Stimulated activated CD8-positive, alpha-beta memory T cell treated with anti-CD3 and anti-CD28 coated beads, Interleukin-15, amount 100 ng/mL, for 24 hours (primary cell): ENCODE results near the gene ONECUT3.
"Not testable (repeated sequence)": the region's sequence is repeated elsewhere in the genome, so short reads cannot be mapped to it uniquely, and the experiment has no call there.

Source experiments
- DNase-seq: peaks from one replicate; pipeline ENCODE4 v3.0.0-alpha.2; 2020; ENCODE audit warnings: low read depth

ONECUT3 gene

DNA sequence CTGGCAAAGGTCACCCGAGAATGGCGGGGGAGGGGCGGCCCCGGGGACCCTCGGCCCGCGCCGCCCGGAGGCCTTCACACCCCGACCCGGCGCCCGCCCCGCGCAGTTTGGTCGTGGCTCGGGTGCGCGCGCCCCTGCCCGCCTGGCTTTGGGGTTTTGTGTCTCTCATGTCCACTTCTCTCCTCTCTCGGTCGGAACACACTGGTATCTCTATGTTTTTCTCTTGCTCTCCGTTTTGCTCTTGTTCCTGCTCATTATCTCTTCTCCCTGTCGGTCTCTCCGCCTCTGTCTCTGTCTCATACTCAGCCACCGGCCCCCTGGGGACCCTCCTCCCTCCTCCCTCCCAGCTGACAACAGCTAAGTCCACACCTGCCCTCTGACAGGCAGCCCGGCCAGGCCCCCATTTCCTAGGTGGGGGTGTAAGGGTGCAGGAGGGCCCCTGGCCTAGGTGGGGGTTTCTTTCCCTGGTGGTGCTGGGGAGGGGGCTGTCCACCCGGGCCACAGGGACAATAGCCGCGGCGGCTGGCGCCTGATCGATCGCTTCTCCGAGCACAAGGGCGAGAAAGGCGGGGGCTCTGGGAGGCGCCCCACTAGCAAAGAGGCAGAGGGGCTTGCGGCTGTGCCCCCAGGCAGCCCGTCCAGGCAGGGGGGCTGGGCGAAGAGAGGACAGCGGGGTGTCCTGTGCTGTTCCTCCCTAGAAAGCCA lies 2.3 kb downstream of the ONECUT3 start:
- DNase-seq: no peak

DNA sequence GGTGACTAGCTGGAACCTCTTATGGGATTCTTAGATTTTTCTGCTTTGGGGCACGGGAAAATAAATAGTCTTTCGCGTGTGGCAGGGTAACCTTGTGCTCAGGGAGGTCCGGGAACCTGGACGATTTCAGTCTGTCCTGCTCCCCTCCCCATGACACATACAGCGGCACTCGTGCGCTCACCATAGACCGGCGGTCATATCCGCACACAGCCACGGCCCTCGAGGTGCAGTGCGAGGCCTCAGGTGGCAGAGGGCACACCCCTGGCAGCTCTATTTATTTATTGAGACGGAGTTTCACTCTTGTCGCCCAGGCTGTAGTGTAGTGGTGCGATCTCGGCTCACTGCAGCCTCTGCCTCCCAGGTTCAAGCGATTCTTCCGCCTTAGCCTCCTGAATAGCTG lies 3.0 kb downstream of the ONECUT3 start:
- no peak for DNase-seq

DNA sequence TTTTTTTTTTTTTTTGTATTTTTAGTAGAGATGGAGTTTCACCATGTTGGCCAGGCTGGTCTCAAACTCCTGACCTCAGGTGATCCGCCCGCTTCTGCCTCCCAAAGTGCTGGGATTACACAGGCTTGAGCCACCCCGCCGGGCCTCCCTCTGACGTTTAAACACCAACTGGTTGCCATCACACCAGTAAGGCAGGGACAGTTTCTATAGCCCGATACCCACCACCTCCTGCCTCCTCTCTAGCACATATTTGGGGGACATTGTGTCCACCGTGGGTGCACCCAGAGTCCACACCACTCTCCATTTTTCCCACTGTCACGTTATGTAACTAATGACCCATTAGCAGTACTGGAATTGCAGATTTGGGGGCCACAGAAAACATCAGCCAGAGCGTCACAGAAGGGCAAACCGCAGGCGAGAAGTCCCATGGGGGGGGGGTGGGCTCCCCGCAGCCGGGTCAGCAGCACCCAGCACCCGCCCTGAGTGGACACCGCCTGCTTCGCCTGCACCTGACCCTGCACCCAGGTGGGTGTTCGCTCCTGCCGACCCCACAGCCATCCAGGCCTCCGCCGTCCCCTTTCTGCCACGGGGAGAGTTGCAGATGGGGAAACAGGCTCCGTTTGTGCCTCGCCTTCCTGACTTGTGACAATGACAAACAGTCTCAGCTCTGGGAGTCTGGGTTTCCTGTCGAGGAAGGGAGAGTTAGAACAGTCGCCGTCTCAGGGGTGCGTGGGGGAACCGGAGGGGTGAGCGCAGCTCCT lies 3.6 kb downstream of the ONECUT3 start:
- DNase-seq: no peak

DNA sequence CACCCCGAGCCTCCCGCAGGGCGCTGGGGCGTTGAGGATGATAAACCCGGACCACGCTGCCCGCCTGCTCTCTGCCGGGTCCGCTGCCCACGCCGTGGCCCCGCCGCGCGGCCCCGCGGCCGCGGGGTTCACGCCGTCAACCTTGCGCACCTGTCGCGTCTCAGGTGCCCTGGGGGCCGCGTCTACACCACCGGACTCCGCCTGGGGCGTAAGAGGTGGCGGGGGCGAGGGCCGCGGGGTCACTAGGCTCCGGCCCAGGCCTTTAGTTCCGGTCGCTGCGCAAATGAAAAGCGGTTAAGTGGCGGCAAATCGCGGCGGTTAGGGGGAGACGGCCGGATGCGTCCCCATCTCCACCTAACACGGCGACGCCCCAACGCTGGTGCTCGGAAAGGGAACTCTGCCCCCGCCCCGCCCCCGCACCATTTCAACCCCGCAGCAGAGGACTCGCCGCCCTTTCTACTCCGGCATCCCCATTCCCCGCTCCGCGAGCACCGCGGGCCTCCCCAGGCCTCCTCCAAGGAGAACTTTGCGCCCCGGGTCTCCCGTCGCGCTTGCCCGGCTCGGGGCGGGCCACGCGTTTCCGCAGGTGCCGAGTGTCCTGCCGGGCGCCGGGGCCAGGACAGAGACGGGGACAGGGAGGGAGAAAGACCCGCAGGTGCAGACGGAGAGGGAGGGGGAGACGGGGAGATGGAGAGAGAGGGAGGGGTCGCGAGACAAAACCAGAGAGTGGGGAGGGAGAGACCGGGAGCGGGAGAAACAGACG lies 4.3 kb downstream of the ONECUT3 start:
- DNase-seq: no peak

DNA sequence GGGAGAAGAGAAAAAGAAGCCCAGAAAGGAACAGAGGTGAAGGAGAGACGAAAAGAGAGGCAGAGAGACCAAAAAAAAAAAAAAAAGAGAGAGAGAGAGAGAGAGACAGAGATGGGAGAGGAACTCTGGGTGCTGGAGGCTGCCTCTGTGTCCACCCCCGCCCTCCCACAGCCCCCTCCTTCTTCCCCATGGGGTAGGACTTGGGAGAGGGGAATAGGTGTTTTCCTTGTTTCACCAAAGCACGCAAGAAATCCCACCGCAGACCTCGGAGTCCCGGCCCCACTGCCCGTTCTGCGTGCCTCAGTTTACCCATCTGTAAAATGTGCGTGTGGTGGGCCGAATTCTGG lies 4.9 kb downstream of the ONECUT3 start:
- no peak for DNase-seq

DNA sequence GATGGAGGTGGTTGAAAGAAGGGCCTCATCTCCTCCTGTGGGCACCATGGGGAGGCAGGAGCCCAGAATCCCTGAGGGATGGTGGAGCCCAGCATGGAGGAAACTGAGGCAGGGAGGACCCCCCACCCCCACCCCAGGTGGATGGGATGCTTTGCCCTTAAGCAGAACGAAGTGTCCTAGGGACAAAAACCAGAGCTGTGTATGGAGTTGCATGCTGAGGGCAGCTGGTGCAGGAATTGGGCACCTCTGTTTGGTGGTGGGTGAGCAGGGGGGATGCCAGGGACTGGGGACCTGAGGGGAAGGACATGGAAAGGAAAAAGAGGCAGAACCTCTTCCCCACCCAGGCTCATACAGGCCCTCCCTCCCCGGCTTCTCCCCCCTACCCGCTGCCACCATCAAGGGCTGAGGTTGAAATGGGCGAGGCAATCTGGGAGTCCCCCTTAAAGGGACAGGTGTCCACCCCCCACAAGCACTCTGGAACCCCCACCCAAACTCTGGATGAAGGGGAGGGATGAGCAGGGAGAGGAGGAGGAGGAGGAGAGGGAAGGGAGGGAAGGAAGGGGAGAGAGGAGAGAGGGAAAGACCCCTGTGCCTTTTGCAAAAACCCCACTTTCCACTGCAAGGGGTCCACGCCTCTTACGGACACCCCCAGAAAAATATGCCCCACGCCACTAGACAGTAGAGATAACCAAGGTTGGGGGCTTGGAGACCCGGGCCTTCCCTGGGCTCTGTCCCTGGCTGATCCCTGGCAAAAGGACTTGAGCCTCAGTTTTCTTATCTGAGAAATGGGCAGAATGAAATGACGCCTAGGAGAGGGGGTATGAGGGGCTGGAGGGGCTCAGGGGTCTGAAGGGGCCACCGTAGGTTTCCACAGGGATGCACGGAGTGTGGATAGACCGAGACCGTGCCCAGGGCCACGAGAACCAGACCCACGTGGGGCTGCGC lies 5.9 kb downstream of the ONECUT3 start:
- no peak for DNase-seq

DNA sequence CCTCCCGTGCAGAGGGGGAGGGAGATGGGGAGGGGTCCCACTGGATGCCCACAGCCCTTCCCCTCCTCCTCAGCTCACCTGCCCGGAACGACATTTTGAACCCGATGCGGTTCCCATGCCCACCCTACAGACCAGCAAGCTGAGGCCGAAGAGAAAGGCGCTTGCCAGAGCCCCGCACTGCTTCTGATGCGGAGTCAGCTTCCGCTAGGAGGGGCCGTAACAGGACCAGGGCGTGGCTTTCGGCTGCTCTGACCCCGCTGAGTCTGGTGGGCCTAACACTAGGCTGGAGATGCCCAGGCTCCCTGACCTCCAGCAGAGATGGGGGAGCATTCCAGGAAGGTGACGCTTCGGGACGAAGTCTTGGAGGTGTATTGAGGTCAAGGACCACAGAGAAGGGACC lies 6.7 kb downstream of the ONECUT3 start:
- DNase-seq: no peak

DNA sequence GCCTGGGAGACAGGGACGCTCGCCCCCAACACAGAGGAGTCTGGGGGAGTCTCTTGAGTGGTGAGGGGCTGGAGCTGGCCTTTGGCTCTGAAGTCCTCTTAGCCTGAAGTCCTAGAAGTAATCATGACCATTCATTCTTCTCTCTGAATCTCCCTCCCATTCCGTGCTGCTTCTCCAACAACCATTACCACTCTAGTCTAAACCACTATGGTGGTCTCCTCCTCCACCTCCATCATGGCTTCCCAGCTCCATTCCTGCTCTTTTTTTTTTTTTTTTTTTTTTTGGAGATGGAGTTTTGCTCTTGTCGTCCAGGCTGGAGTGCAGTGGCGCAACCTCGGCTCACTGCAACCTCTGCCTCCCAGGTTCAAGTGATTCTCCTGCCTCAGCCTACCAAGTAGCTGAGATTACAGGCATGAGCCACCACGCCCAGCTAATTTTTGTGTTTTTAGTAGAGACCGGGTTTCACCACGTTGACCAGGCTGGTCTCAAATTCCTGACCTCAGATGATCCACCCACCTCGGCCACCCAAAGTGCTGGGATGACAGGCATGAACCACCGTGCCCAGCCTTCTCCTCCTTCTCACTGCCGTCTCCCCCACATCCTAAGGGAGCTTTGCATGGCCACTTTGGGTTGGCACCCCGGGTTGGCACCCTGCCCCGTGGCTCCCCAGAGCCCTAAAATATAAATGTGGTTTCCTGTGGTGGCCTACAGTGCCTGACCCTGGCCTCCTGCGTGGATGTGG lies 7.7 kb downstream of the ONECUT3 start:
- DNase-seq: not testable (repeated sequence)

DNA sequence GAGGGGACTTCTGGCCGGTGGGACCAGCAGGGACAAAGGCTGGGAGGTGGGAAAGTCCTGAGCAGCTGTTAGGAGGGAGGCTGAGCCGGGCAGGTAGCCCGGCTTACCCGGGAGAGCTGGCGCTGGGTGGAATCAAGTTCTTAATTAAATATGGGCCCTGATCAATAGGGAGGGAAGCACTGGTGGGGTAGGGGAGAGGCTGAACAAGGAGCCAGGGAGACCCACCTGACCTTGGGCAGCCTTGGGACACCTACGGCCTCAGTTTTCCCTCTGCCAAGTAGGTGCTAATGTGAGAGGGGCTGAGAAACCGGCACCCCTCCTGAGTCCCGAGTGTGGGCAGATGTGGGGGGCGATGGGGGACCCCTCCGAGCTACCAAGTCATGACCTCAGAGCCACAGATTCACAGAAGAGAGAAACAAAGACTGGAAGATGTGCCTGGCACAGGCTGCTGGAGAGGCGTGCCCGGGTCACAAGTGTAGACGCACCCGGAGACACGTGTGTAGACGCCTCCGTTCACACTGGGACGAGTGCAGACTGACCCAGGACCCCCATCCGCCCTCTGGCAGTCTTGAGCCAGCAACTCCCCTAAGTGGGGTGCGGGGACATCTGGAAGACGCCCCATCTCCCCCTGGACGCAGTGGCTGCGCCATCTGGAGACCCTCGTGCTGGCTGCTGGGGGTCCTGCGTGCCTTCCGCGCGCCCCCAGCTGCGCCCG lies 8.4 kb downstream of the ONECUT3 start:
- no peak for DNase-seq

DNA sequence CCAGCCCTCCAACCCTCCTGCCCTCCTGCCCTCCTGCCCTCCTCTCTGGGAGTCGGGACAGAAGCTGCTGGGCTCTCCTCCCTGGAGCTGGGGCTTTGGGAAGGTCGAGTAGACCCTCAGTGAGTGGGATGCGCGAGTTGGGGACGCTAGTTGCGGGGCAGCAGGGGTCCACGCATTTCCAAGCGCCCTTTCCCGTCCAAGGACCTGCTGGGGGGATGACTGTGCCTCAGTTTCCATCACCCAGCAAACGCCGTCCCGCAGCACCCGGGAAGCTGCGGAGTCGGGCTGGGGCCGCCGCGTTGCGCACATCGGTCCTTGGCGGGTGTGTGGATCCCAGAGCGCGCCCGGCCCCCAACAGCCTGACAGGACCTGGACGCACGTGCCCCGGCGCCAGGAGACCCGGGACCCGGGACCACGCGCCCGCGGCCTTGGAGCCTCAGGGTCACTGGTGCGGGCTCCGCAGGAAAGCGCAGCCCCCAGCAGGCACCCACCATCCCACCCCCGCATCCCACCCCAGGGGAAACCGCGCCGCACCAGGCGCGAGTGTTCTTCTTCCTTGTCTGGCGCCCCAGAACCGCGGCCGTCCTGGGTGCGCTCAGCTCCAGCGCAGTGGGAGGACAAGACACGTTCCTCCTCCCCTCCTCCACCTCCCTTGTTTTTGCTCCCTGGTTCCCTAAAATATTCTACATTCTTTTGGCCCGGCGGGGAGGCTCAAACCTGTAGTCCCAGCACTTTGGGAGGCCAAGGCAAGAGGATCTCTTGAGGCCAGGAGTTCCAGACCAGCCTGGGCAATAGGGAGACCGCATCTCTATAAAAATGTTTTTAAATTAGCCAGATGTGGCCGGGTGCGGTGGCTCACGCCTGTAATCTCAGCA lies 9.2 kb downstream of the ONECUT3 start:
- no peak for DNase-seq

DNA sequence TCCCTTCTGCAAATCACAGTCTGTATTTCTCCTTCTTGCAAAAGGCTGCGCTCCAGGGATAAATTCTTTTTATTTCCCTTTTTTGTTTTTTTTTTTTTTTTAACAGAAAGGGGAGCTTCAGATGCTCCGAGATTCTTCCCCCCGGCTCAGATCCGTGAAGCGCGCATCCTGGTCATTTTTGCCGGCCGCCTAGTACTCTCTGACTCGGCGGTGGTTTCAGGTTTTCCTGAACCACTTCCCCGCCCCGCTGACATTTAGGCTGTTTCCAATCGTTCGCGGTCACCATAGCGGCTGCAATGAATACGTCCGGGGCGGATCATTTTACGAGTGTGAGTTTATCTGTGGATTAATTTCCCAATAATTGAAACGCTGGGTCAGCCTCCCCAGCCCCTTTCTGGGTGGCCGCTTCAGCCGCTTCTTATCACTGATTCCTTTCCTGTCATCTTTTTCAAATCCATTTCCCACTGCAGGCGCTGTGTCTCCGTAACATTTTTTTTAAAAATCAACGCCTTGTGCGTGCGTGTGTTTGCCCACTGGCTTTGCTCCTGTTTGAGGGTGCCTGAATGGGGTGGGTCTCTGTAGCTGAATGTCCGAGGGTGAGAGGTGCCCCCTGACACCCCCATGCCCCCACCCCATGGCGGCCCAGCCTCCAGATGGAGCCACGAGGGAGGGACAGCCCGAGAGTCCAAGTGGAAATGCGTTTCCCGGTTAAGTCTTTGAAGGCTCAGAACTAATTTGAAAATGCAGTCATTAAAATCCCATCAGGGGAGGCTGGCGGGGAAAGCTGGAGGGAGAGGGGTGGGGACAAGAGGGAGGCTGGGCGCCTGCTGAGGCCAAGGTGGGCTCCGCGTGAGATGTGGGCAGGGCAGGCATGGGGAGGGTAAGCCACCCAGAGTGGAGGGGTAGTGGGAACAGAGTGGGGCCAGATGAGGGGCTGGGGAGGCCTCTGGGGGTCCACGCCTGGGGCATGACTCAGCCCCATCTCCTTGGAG lies 10.6 kb downstream of the ONECUT3 start:
- no peak for DNase-seq

DNA sequence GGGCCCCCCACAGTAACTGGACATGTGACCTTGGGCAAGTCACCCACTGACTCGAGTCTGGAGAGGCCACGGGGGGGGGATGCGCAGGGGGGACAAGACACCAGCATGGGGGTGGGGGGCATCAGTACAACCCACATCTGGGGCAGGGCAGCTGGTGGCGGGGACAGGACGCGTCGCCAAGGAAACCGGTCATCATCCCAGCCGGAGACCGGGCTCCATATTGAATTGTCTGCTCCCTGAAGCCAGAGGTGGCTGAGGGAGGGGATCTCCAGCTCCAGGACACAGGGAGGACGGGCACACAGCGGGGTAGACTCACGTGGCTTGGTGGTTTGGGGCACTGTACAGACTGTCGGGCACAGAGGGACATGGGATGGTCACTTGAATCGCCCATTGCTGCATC lies 11.4 kb downstream of the ONECUT3 start:
- no peak for DNase-seq

DNA sequence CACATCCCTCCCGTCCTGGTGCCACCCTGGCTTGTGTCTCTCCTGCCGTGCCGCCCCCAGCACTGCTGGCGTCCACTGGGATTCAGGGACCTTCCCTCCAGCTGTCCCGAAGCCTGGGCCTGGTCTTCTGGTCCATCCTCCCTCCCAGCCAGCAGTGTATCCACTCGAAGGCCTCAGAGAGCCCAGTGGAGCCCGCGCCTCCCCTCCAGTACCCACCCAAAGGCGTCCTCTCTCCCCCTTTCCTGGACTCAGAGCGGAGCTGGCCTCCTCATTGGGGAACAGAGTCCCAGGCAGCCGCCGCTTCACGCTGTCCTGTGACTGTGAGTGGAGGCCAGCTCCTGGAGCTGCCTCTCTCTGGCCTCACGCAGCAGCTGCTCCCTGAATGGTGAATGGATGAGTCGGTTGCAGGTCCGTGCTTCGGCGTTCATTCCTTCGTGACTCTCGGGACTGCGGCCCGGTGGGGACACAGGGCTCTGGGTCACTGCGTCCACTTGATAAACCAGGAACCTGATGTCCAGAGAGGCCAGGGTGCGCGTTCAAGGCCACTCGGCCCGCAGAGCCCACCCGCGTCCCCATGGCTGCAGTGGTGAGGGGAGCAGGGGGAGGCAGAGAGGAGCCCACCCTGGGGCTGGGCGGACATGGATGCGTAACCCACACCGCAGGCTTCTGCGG lies 12.1 kb downstream of the ONECUT3 start:
- DNase-seq: no peak

DNA sequence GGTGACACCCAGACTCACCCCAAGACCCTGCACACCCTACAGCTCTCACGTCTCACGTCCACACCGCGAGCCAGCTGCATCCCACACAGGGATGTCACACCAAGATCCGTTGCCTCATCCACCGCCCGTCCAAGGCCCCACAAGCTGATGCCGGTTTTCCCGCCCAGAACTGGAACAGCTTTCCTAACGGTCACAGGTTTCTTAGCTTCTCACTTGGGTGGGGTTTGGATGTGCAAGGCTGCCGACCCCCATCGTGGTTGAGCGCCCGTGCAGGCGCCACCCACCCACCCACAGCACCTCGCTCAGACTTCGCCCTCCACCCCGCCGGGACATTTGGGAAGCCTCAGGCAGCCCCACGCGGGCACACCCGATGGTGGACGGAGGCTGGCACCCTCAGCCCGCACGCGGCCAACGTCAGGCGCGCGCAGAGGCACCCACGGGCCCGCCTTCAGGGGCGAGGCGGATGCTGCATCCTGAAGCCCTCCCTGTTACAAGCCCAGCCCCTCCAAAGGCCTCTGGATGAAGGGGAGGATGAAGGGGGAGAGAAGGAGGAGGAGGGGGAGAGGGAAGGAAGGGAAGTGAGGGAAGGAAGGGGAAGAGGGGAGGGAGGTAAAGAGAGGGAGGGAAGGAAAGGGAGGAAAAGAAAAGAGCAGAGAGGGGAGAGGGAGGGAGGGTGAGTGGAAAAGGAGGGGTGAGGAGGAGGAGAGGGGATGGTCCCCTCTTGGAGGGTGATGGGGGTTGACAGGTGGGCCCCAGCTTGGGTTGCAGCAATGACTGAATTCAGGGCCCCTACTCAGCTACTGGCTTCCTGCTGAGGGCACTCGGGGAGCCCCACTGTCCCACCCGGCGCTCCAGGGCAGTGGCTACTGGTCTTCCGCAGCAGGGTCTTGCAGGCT lies 12.8 kb downstream of the ONECUT3 start:
- no peak for DNase-seq

DNA sequence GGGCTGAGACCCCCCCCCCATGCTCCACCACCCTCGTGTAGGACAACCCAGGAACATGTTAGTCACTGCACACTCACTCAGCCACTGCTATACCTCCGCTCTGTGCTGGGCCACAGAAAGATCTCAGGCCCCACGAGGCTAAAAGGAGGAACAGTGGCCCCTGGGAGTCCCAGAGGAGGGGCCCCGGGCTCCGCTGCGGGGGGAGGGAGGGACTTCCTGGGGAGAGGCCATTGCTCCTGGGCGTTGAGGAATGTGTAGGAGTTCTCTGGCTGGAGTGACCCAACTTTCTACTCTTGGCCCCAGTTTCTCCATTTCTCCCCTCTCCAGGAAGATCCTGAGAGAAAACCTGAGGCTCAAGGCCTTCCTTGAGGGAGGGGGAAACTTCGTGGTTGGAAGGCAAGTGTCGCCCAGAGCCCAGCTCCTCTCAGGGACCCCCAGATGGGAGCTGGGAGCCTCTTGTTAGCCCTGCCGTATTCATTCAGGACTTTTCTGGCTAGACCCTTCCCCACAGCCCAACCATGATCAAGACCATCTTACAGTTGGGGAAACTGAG lies 13.6 kb downstream of the ONECUT3 start:
- no peak for DNase-seq

DNA sequence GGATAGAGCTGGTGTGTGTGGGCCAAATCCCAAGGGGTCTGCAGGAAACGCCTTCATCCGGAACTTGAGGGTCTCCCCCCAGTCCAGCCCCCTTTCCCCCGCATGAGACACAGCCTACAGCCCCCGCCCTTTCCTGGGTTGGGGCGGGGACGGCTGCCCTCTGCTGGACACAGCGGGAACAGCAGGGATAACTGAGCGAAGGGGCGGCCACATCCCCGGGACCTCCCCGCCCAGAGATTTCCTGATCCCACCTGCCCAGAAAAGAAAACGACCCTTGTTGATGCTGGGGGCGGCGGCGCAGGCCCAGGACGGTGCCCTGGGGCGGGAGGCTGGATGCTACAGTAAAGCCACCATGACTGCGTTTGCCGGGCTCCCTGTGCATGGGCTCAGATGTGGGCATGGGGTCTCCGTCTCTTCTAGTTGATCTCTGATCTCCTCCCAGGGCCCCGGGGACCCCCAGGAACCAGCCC lies 14.2 kb downstream of the ONECUT3 start:
- peak; percentile 56 for DNase-seq
